T-helper 22 cell (primary cell): ENCODE data around the gene DRAM1.
"Not testable (repeated sequence)": the region's sequence is repeated elsewhere in the genome, so short reads cannot be mapped to it uniquely, and the experiment has no call there.

Source experiments
- DNase-seq: peaks from one replicate; pipeline ENCODE4 v3.0.0-alpha.2; 2020; ENCODE audit warnings: low read depth

The DRAM1 gene

DNA sequence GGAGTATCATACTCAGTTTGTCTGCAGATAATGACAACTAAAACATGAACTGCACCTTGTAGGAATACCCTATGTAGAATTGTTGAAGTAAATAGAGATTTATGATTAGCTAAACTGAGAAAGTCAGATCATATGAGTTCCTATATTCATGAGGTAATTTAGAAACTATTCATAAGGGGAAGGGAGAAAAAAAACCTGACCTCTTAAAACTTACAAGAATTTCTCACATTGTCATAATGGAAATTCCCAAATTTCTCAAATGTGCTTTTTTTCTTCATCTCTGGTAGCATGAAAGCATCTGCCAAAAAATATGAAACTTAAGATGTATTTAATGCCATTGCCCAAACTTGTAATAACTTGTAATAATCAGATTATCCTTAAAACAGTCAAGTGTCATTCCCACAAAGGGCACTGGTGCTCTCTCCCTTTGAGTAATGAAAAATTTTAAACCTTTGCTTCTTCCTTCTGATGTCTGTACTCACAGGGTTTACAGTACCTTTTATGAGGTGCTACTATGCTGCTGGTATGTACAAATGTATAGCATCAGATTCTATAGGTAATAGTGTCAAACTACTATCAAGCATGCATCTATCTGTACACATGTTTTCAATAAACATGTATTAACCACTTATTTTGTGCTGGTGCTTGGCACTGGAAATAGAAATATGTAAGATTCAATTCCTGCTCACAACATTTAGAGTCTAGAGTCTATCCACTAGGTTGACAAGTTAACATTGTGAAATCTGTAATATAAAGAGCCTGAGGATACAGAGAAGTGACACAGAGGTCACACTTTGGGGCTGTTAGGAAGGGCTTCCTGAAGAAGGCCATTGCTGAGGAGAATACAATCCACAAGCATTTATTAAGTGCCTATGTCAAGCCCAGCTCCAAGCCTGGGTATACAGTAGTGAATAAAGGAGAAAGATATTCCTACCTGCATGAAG is 17.4 kb upstream of the DRAM1 start:
- no peak for DNase-seq

DNA sequence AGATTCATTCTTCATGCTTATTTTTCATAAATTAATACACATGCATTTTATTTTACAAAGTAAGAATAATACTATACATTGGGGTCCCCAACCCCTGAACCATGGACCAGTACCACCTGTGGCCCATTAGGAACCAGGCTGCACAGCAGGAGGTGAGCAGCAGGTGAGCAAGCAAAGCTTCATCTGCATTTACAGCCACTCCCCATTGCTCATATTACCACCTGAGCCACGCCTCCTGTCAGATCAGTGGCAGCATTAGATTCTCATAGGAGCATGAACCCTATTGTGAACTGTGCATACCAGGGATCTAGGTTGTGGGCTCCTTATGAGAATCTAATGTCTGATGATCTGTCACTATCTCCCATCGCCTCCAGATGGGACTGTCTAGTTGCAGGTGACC is 15.7 kb upstream of the DRAM1 start:
- DNase-seq, result not testable (repeated sequence)

DNA sequence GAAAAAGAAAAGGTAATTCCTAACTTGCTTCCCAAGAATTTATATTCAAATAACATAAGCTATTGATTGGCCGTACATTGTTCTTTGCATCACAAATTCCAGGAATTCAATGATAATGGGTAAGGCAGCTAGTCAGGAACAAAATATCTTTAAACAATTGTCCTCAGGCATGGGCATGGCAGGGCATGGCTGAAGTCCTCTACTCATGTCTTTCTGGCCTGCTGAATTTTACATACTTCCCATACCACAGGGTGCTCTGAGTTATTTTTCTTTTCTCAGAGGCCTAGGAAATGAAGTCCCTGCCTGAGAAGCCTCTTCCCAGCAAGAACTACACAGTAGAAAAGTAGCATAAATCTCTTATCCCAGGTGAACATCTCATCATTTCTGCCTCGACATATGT is 15.1 kb upstream of the DRAM1 start:
- DNase-seq, result no peak

DNA sequence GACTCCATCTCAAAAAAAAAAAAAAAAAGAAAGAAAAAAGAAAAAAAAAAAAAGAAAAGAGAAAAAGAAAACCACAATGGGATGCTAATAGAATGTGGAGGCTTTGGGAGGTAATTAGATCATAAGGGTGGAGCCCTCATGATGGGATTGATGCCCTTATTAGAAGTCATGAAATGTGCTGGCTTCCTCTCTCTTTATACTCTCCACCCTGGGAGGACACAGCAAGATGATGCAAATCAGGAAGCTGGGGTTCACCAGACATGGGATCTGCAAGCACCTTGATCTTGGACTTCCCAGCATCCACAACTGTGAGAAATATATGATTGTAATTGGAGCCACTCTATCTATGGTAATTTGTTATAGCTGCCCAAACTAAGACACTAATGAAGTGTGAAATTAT is 13.4 kb upstream of the DRAM1 start:
- no peak for DNase-seq

DNA sequence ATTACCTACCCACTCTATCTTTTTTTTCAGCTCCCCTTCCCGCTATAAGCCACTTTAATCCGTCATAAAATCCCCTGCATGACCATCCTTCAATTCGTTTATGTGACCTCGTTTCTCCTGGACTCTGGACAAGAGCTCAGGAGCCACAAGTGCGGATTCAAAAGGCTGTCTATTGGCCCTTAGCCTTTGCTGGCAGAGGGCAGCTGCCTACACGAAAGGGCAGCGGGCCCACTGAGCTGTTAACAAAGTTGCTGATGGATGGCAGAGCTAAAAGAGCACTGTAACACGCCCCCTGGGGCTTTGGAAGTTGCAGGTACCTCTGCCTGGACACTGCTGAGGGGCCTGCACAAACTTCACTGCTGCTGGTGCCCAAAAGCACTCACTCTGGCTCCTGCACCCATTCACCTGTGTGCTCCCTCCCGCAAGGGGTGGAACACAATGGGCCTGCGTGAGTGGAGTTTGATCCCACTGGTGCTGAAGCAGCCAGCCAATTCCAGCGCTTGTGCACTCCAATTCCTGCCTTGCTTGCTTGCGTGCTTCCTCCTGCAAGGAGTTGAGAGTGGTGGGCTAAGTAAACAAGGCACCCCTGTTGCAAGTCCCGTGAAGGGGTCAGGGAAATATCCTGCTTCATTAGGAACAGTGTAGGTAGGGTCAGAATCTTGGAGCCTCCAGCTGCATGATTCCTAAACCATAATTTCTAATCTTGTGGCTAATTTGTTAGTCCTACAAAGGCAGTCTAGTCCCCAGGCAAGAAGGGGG is 10.6 kb upstream of the DRAM1 start:
- no peak for DNase-seq

DNA sequence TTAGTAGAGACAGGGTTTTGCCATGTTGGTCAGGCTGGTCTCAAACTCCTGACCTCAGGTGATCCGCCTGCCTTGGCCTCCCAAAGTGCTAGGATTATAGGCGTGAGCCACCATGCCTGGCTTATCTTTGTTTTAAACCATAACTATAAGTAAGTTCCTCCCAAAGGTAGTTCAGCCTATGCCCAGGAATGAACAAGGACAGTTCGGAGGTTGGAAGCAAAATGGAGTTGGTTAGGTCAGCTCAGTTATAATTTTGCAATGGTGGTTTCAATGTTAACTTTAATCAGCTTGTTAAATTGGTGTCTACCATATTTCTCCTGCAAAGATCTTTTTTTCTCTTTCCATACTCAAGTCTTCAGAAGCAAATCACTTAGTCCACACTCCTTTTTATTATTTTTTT is 9.8 kb upstream of the DRAM1 start:
- not testable (repeated sequence) for DNase-seq

DNA sequence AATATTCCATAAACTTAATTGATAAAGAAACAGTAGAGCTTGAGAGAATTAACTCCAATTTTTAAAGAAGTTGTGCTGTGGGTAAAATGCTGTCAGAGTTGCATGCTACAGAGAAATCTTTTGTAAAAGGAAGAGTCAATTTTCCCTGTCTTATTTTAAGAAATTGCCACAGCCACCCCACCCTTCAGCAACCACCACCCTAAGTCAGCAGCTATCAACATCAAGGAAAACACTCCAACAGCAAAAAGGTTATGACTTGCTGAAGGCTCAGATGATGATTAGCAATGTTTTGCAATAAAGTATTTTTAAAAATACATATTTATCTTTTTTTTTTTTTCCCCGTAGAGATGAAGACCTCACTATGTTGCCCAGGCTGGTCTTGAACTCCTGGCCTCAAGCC is 6.5 kb upstream of the DRAM1 start:
- DNase-seq, result no peak

DNA sequence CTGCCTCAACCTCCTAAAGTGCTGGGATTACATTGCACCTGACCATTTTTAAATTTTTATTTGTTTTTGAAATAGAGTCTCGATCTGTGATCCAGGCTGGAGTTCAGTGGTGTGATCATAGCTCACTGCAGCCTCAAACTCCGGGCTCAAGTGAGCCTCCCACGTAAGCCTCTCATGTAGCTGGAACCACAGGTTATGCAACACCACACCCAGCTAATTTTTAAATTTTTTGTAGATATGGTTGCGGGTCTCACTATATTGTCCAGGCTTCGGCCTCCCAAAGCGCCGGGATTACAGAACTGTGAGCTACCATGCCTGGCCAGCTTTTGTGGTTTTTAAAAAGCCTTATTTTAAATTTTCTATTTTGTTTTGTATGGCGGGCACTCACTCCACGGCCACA is 2.2 kb upstream of the DRAM1 start:
- DNase-seq, result no peak

DNA sequence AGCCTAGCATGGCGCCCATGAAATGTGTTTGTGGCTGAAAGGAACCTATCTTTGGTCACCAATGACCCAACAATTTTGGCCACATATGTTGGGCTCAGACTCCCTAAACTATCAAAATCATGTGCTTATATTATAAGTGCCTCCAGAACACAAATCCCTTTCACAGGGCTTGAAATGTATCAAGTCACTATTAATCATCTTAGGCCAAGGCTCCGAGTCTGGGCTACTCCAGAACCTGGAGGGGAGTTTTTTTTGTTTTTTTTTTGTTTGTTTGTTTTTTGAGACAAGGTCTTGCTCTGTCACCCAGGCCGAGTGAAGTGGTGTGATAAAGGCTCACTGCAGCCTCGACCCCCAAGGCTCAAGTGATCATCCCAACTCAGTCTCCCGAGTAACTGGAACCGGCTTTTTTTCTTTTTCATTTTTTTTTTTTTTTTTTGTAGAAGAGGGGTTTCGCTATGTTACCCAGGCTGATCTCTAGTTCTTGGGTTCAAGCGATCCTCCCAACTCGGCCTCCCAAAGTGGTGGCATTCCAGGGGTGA is 989 bp upstream of the DRAM1 start:
- no peak for DNase-seq

DNA sequence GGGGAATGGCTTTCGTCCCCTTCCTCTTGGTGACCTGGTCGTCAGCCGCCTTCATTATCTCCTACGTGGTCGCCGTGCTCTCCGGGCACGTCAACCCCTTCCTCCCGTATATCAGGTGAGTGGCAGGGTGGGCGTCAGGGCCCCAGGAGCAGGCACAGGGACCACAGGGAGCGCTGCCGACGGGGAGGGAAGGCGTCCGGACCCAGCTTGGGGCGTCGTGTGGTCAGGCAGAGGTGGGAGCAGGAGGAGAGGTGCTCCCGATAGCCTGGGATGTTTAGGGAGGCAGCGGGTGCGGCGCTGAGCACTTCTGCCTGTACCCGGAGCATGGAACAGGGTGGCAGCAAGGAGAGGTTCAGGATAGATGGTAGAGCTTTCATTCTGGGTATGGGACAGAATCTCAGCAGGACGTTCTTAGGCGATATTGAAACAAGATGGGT is 444 bp downstream of the DRAM1 start:
- DNase-seq, result no peak

DNA sequence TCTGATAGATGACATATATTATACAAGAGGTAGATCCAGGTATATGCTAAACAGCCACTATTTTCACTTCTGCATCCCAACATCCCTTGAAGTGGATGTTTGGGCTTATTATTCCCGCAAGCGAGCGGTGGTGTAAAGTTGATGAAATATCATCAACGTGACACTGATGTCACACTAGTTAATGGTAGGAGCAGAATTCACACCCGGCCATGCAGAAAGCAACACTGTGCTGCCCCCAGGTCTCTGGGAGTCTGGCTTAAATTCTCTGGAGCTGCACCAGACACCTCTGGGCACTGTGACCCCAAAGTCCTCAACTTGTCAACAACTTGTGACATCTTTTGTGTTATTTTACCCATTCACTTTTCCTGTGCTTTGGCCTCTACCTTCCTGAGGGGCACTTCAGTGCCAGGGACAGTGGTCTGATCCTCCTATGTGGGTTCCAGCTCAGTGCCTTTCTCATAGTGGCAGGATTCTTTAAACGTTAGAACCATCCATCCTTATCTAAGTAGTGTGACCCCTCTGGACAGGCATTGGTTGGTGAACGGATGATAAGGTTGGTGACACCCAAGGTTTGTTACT is 952 bp downstream of the DRAM1 start:
- no peak for DNase-seq

DNA sequence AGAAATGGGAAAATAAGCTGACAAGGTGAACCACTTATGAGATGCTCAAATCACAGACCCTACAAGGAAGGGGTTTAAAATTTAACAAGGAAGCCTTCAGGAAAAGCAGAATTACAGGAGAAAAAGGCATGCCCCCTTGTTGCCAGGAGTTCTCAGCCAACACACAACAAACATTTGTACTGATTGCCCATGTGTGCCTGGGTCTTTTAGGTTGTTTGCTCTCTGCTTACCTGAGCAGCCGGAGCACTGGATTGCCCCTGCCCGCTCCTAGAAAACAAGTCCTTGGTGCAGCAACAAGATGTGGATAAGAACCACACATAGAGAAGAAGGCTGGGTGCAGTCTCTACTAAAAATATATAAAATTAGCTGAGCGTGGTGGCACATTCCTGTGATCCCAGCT is 3.4 kb downstream of the DRAM1 start:
- DNase-seq, result no peak

DNA sequence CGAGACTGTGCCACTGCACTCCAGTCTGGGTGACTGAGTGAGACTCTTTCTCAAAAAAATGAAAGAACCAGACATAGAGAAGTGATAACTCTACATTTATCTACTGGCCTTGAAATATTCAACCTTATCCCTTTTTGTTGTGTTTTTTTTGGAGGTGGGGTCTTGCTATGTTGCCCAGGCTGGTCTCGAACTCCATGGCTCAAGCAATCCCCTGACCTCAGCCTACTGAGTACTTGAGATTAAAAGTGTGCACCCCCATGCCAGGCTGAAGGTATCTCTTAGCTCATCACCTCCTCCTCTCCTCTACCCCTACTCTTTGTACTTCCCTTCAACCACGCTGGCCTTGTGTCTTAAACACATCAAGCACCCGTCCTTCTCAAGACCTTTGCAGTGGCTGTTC is 3.8 kb downstream of the DRAM1 start:
- no peak for DNase-seq

DNA sequence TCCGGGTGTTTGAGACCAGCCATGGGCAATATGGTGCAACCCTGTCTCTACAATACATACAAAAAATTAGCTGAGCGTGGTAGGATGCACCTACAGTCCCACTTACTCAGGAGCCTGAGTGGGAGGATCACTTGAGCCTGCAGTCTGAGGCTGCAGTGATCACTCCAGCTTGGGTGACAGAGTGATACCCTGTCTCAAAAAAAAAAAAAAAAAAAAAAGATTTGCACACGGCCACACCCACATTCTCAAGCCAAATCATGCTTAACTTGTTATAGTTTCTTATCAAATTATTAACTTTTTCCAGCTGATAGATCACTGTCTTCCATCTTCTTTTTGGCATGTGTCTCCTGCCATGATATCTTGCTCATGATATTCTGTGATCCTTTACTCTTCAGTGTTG is 6.8 kb downstream of the DRAM1 start:
- no peak for DNase-seq

DNA sequence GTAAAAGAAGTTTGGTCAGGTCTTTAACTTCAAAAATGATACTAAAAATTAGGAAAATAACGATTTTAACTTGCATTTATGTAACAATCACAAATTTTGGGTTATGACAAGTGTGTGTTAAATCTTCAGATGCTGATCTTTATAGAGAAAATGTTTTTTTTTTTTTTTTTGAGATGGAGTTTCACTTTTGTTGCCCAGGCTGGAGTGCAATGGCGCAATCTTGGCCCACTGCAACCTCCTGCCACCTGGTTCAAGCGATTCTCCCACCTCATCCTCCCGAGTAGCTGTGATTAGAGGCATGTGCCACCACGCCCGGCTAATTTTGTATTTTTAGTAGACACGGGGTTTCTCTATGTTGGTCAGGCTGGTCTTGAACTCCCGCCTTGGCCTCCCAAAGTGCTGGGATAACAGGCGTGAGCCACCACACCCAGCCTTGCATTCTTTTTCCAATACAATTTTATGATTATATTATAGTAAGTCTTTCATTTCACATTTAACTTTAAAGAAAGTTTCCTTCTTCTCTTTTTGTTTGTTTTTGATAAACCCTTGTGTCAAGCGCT is 7.5 kb downstream of the DRAM1 start:
- not testable (repeated sequence) for DNase-seq

DNA sequence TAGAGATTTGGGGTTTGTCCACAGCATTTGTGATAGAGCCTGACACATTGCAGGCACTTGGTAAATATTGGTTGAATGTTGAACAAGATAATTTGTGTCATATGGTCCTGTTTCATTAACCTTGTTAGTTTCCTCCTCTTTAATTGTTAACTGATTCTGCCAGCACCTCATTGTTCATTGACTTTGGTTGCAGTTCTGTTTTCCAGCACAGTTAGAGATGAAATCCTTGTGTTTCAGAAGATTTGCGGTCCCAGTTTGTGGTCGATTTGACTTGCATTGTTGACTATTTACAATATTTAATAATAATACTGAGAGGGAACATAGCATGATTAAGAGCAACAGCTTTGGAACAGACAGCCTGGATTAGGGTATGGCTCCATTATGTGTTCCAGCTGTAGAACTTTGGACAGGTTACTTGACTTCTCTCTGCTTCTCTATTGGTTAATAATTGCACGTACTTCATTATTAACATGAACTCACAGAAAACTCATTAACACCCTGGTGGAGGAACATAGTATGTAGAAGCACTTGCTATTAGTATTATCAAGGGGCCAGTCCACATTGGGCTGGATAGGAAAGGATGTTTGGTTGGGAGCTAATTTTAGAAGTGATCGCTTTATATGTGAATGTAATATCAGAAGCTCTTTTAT is 8.7 kb downstream of the DRAM1 start:
- DNase-seq, result no peak

DNA sequence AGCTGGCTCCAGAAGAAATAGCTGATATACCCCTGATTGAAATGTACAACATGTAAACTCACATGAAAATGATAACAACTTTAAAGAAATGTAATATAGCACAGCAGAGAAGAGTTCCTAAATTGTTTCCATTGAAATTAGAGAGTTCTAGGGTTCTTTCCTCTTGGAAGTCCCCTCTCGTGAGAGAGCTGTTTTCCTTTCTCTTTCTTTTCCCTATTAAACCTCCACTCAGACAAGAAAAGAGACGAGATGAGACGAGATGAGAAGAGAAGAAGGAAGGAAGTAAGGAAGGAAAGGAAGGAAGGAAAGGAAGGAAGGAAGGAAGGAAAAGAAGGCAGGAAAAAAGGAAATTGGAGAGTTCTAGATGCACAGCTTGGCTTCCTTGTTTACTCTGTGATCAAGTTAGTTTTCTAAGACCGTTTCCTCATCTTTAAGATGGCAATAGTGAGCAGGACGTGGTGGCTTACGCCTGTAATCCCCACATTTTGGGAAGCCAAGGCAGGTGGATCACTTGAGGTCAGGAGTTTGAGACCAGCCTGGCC is 11.9 kb downstream of the DRAM1 start:
- DNase-seq, result no peak

DNA sequence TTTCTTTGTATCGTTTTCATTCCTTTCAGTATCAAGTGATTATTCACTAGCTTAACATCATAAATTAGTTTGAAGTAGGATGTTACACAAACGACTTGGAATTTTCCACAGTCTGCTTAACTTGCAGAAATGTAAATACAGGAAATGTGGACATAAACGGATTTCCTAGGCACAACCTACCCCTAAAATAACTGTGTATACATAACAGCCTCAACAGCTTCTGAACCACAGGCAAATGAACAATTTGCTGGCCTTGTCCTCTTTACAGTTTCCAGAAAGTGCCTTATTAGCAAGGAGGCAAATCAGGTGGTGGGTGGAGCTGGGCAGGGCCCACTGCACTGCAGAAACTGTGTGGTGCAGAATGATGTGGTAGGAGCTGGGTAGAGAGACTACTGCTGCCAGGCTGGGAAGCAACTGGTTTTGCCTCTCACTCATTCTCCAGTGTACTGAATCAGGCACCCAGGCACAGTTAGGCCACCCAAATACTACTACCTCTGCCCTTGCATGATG is 14.1 kb downstream of the DRAM1 start:
- DNase-seq, result no peak

DNA sequence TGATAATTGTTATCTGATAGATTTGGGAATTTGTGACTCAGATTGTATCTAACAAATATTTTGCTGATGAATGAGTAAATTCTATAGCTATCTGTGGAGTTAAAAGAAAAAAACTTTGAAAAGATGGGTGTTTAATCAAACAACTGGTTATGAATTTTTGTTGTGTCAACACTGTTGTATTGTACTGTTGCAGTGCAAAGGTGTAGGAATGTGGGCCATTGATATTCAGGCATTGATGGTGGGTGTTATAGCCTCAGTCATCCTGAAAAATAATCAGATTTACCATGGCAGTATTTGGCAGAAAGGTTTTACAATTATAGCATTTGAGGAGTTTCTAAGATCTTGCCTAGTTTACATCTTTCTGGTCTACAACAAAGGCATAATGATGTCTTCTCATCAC is 15.4 kb downstream of the DRAM1 start:
- no peak for DNase-seq

DNA sequence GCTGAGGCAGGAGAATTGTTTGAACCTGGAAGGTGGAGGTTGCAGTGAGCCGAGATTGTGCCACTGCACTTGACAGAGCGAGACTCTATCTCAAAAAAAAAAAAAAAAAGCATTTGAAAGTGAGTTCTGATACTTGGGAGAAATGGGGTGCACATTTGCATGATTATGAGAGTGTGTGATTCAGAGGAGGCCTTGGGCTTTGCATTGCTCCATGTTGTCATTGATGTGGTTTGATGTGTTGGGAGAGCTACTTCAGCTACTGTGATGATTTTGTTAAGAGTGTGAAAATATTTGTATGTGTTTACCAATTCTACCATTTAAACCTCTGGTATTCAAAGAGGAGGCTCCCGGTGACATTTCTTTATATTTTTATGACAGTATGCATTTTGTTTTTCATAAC is 24.4 kb downstream of the DRAM1 start:
- no peak for DNase-seq

DNA sequence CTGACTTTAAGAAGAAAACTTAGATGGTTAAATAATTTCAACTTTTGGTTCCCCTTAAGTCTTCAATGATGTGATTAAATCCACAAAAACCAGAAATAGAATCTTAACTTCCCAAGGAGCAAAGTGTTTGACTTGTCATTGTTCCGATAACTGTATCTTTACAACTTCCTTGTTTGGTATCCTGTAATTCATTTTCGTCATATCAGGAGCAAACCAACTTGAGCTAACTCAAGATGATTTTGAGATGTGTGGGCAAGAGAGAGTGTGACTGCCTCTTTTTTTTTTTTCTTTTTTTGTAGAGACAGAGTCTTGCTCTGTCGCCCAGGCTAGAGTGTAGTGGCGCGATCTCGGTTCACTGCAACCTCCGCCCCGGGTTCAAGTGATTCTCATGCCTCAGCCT is 25.3 kb downstream of the DRAM1 start:
- DNase-seq, result no peak
